HEK293T (cell line): ENCODE data around the gene TEAD1.

ENCODE experiments used
- CTCF ChIA-PET: fragments of 350-600 bp; formaldehyde crosslinking; extraction: SDS; loops from one replicate; lab custom pipeline; 2021; ENCODE audit warnings: antibody characterized with exemption, inconsistent platforms; lab: Yijun Ruan, JAX
- POLR2A ChIA-PET: fragments of 350-600 bp; formaldehyde crosslinking; extraction: SDS; loops from one replicate; lab custom pipeline; 2020; ENCODE audit warnings: antibody characterized with exemption, inconsistent platforms; lab: Yijun Ruan, JAX
- DNase-seq: peaks from one replicate; pipeline ENCODE4 v3.0.0; 2012; ENCODE audit warnings: mixed read lengths; ENCODE audit errors: extremely low spot score
- ARNT ChIP-seq: fragments of 450-650 bp; IDR thresholded peaks from 2 replicates; pipeline ENCODE4 v1.6.1; 2017; ENCODE audit warnings: mild to moderate bottlenecking
- BHLHE40 ChIP-seq: fragments of 450-650 bp; IDR thresholded peaks from 2 replicates; pipeline ENCODE4 v1.6.1; 2016; ENCODE audit warnings: mild to moderate bottlenecking, moderate library complexity, borderline replicate concordance
- CTBP1 ChIP-seq: fragments of 450-650 bp; IDR thresholded peaks from 2 replicates; pipeline ENCODE4 v1.6.1; 2016; ENCODE audit warnings: borderline replicate concordance
- ELF4 ChIP-seq: fragments of 450-650 bp; IDR thresholded peaks from 2 replicates; pipeline ENCODE4 v1.6.1; 2017; ENCODE audit warnings: antibody characterized with exemption
- FOXA1 ChIP-seq: fragments of 450-650 bp; IDR thresholded peaks from 2 replicates; pipeline ENCODE4 v1.6.1; 2016; ENCODE audit warnings: mild to moderate bottlenecking
- FOXK2 ChIP-seq: fragments of 450-650 bp; IDR thresholded peaks from 2 replicates; pipeline ENCODE4 v1.6.1; 2016; ENCODE audit warnings: mild to moderate bottlenecking
- FOXM1 ChIP-seq: fragments of 450-650 bp; IDR thresholded peaks from 2 replicates; pipeline ENCODE4 v1.6.1; 2017; ENCODE audit warnings: mild to moderate bottlenecking, borderline replicate concordance
- HDGF ChIP-seq: fragments of 450-650 bp; IDR thresholded peaks from 2 replicates; pipeline ENCODE4 v1.6.1; 2017; ENCODE audit warnings: antibody characterized with exemption, borderline replicate concordance
- L3MBTL2 ChIP-seq: fragments of 450-650 bp; conservative IDR thresholded peaks from 2 replicates; pipeline ENCODE4 v1.6.1; 2016; ENCODE audit warnings: mild to moderate bottlenecking
- LEF1 ChIP-seq: fragments of 450-650 bp; IDR thresholded peaks from 2 replicates; pipeline ENCODE4 v1.6.1; 2017; ENCODE audit warnings: mild to moderate bottlenecking, borderline replicate concordance
- NFRKB ChIP-seq: fragments of 450-650 bp; IDR thresholded peaks from 2 replicates; pipeline ENCODE4 v1.6.1; 2016; ENCODE audit warnings: mild to moderate bottlenecking, moderate library complexity
- PKNOX1 ChIP-seq: fragments of 450-650 bp; IDR thresholded peaks from 2 replicates; pipeline ENCODE4 v1.6.1; 2016
- SP1 ChIP-seq: fragments of 450-650 bp; IDR thresholded peaks from 2 replicates; pipeline ENCODE4 v1.6.1; 2017
- SUZ12 ChIP-seq: fragments of 450-650 bp; IDR thresholded peaks from 2 replicates; pipeline ENCODE4 v1.6.1; 2016; ENCODE audit warnings: mild to moderate bottlenecking
- TARDBP ChIP-seq: fragments of 450-650 bp; IDR thresholded peaks from 2 replicates; pipeline ENCODE4 v1.6.1; 2016
- ZNF384 ChIP-seq: fragments of 450-650 bp; IDR thresholded peaks from 2 replicates; pipeline ENCODE4 v1.6.1; 2016

TEAD1 gene

GRCh38 chr11:12642040-12642439 lies 32.2 kb upstream of the TEAD1 start:
- POLR2A ChIA-PET: no interaction called here
- DNase-seq: no peak
- TF ChIP-seq LEF1: no peak

GRCh38 chr11:12642806-12643428 lies 31.3 kb upstream of the TEAD1 start:
- TF ChIP-seq TARDBP (no peak), BHLHE40 (no peak), ARNT (no peak), SP1 (no peak), FOXA1 (no peak), SUZ12 (no peak), CTBP1 (no peak), ZNF384 (no peak)
- CTCF ChIA-PET: interaction anchor here (0.8 kb wide), 1 partner anchor 36 kb away, joined by 3 read pairs; no protein-coding TSS in a partner anchor
- DNase-seq: no peak
- POLR2A ChIA-PET: no interaction called here

More at GRCh38 chr11:12642040-12642439, 32.2 kb upstream of the TEAD1 start:
- CTCF ChIA-PET: interaction anchor here (0.8 kb wide), 1 partner anchor 37 kb away, joined by 3 read pairs; no protein-coding TSS in a partner anchor

- DNase-seq: no peak
- POLR2A ChIA-PET: no interaction called here
- no peak for TF ChIP-seq FOXA1
- no peak for TF ChIP-seq HDGF
- no peak for TF ChIP-seq FOXK2
- CTCF ChIA-PET: no interaction called here
Observed at GRCh38 chr11:12646478-12646877, 27.7 kb upstream of the TEAD1 start.

GRCh38 chr11:12653729-12654128 lies 20.5 kb upstream of the TEAD1 start:
- POLR2A ChIA-PET: no interaction called here
- TF ChIP-seq SUZ12 (no peak), LEF1 (no peak)
- no peak for DNase-seq
- CTCF ChIA-PET: interaction anchor here (0.6 kb wide), 1 partner anchor 43 kb away, joined by 3 read pairs; no protein-coding TSS in a partner anchor

GRCh38 chr11:12655842-12656241 lies 18.4 kb upstream of the TEAD1 start:
- ChIA-PET CTCF (no interaction called here), POLR2A (no interaction called here)
- TF ChIP-seq L3MBTL2: no peak
- TF ChIP-seq FOXK2: no peak
- TF ChIP-seq ARNT: no peak
- no peak for TF ChIP-seq SUZ12
- TF ChIP-seq NFRKB: no peak
- TF ChIP-seq SP1: no peak
- TF ChIP-seq BHLHE40: no peak
- no peak for TF ChIP-seq FOXM1
- TF ChIP-seq ZNF384: no peak
- TF ChIP-seq HDGF: no peak
- no peak for TF ChIP-seq ELF4
- no peak for TF ChIP-seq FOXA1
- TF ChIP-seq CTBP1: no peak
- no peak for TF ChIP-seq LEF1
- TF ChIP-seq PKNOX1: no peak
- no peak for DNase-seq

- ChIA-PET POLR2A (no interaction called here), CTCF (no interaction called here)
- no peak for TF ChIP-seq FOXA1
- TF ChIP-seq SUZ12: no peak
- no peak for TF ChIP-seq ELF4
- no peak for TF ChIP-seq HDGF
- TF ChIP-seq SP1: no peak
- TF ChIP-seq TARDBP: no peak
- TF ChIP-seq FOXK2: no peak
- TF ChIP-seq BHLHE40: no peak
- no peak for TF ChIP-seq CTBP1
- TF ChIP-seq LEF1: no peak
- TF ChIP-seq ARNT: no peak
- TF ChIP-seq ZNF384: no peak
- no peak for TF ChIP-seq L3MBTL2
- no peak for TF ChIP-seq PKNOX1
- TF ChIP-seq NFRKB: no peak
- TF ChIP-seq FOXM1: no peak
- no peak for DNase-seq
Observed at GRCh38 chr11:12657336-12657735, 16.9 kb upstream of the TEAD1 start.

- TF ChIP-seq PKNOX1: no peak
- no peak for TF ChIP-seq ELF4
- no peak for TF ChIP-seq L3MBTL2
- no peak for TF ChIP-seq HDGF
- no peak for TF ChIP-seq FOXK2
- TF ChIP-seq FOXA1: no peak
- TF ChIP-seq FOXM1: no peak
- no peak for TF ChIP-seq SP1
- TF ChIP-seq CTBP1: no peak
- TF ChIP-seq LEF1: no peak
- no peak for TF ChIP-seq ARNT
- no peak for TF ChIP-seq NFRKB
- ChIA-PET POLR2A (no interaction called here), CTCF (no interaction called here)
- DNase-seq: no peak
Observed at GRCh38 chr11:12657981-12658380, 16.2 kb upstream of the TEAD1 start.
